NB4 (cell line): ENCODE data around the gene PEX11B.

Source experiments
- DNase-seq: peaks from one replicate; pipeline ENCODE4 v3.0.0; 2010; ENCODE audit warnings: low read depth
- H3K4me3 ChIP-seq: one replicate; pipeline ENCODE4 v1.5.1; 2011; ENCODE audit warnings: mild to moderate bottlenecking, low read depth, low read length, moderate library complexity
- CTCF ChIP-seq: IDR thresholded peaks from one replicate; pipeline ENCODE4 v1.5.1; 2012; ENCODE audit warnings: low read depth, low read length
- MAX ChIP-seq: IDR thresholded peaks from 2 replicates; pipeline ENCODE4 v1.6.1; 2011; ENCODE audit warnings: low read depth, low read length
- MYC ChIP-seq: IDR thresholded peaks from 2 replicates; pipeline ENCODE4 v1.6.1; 2011; ENCODE audit warnings: low read depth, low read length
- POLR2A ChIP-seq: IDR thresholded peaks from 2 replicates; pipeline ENCODE4 v1.6.1; 2011; ENCODE audit warnings: mild to moderate bottlenecking; ENCODE audit not compliant: insufficient read length; ENCODE audit errors: extremely low read depth

Gene PEX11B

GRCh38 chr1:145956361-145956760 lies 37.8 kb upstream of the PEX11B start:
- H3K4me3 ChIP-seq, result peak overlapping the region; percentile 87
- DNase-seq, result no peak
- no peak for TF ChIP-seq MAX
- no peak for TF ChIP-seq CTCF
- TF ChIP-seq MYC, result no peak
- TF ChIP-seq POLR2A, result no peak

GRCh38 chr1:145955436-145955835 lies 36.9 kb upstream of the PEX11B start:
- no peak for DNase-seq
- no peak for TF ChIP-seq MYC
- no peak for TF ChIP-seq POLR2A
- no peak for TF ChIP-seq CTCF
- TF ChIP-seq MAX, result no peak
- H3K4me3 ChIP-seq, result no peak overlapping the region

- no peak for DNase-seq
- no peak overlapping the region for H3K4me3 ChIP-seq
- no peak for TF ChIP-seq MAX
- TF ChIP-seq POLR2A, result no peak
- no peak for TF ChIP-seq MYC
- TF ChIP-seq CTCF, result no peak
These were observed 35.3 kb upstream of the PEX11B start for GRCh38 chr1:145953861-145954260.

- no peak for DNase-seq
- H3K4me3 ChIP-seq, result no peak overlapping the region
- TF ChIP-seq CTCF (no peak), POLR2A (no peak), MAX (no peak), MYC (no peak)
These were observed 34.4 kb upstream of the PEX11B start for GRCh38 chr1:145952903-145953302.

GRCh38 chr1:145951526-145951925 lies 33.0 kb upstream of the PEX11B start:
- no peak overlapping the region for H3K4me3 ChIP-seq
- DNase-seq, result no peak
- no peak for TF ChIP-seq CTCF
- no peak for TF ChIP-seq MAX
- TF ChIP-seq MYC, result no peak
- no peak for TF ChIP-seq POLR2A

GRCh38 chr1:145949219-145949618 lies 30.7 kb upstream of the PEX11B start:
- TF ChIP-seq POLR2A (no peak), MAX (no peak), CTCF (no peak), MYC (no peak)
- no peak overlapping the region for H3K4me3 ChIP-seq
- no peak for DNase-seq
